ENCODE results near the gene HCFC2.

Gene HCFC2

DNA sequence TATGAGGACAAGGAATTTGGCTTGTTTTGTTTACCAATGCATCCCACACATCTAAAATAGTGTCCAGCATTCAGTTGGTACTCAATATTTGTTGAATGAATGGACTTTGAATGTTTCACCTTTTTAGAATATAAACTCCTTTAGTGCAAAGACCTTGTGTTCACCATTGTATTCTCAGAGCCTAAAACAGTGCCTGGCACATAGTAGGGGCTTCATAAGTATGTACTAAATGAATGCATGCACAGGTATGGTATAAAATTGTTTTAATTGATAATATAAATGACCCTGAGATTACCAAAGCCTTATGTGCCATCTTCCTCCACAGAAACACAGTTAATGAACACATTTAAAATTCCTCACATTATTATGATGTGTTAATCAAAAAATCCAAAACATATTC is 78.7 kb downstream of the HCFC2 start:
- H3K9ac ChIP-seq (ENCODE audit: low read depth, low read length) = no peak overlapping the region
- no peak overlapping the region for H3K4me3 ChIP-seq (ENCODE audit: low read depth, low read length)
- peaks cover 4% of the 10 kb centered on the region for H3K4me1 ChIP-seq (ENCODE audit: control insufficient read depth, insufficient read depth, low read length)
- H3K27me3 ChIP-seq (ENCODE audit: control insufficient read depth, insufficient read depth, low read length) = no peaks in the 10 kb centered on the region
- no peaks in the 10 kb centered on the region for H3K36me3 ChIP-seq (ENCODE audit: control insufficient read depth, insufficient read depth, low read length)
- H3K9me3 ChIP-seq (ENCODE audit: control insufficient read depth, insufficient read depth, low read length) = no peaks in the 10 kb centered on the region

DNA sequence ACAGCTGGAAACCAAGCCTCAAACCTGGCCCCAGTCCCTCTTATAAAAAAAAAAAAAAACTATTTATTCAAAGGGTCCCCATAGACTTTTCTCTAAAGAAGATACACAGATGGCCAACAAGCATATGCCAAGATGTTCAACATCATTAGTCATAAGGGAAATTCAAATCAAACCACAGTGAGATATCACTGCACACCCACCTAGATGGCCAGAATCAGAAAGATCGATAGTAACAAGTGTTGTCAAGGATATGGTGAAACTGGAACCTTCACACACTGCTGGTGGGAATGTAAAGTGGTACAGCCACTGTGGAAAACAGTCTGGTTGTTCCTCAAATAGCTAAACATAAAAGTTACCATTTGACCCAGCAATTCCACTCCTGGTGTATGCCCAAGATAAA is 79.6 kb downstream of the HCFC2 start:
- Histone ChIP-seq H3K4me3 (ENCODE audit: low read depth, low read length) (no peak overlapping the region), H3K9ac (ENCODE audit: low read depth, low read length) (no peak overlapping the region), H3K9me3 (ENCODE audit: control insufficient read depth, insufficient read depth, low read length) (no peaks in the 10 kb centered on the region), H3K27me3 (ENCODE audit: control insufficient read depth, insufficient read depth, low read length) (no peaks in the 10 kb centered on the region), H3K4me1 (ENCODE audit: control insufficient read depth, insufficient read depth, low read length) (peaks cover 3% of the 10 kb centered on the region), H3K36me3 (ENCODE audit: control insufficient read depth, insufficient read depth, low read length) (no peaks in the 10 kb centered on the region)

GRCh38 chr12:104147346-104147745 is 83.0 kb downstream of the HCFC2 start:
- H3K36me3 ChIP-seq (ENCODE audit: control insufficient read depth, insufficient read depth, low read length) = no peaks in the 10 kb centered on the region
- no peaks in the 10 kb centered on the region for H3K4me1 ChIP-seq (ENCODE audit: control insufficient read depth, insufficient read depth, low read length)
- no peaks in the 10 kb centered on the region for H3K9me3 ChIP-seq (ENCODE audit: control insufficient read depth, insufficient read depth, low read length)
- H3K9ac ChIP-seq (ENCODE audit: low read depth, low read length) = no peak overlapping the region
- H3K27me3 ChIP-seq (ENCODE audit: control insufficient read depth, insufficient read depth, low read length) = no peaks in the 10 kb centered on the region
- no peak overlapping the region for H3K4me3 ChIP-seq (ENCODE audit: low read depth, low read length)

- Histone ChIP-seq H3K27me3 (ENCODE audit: control insufficient read depth, insufficient read depth, low read length) (no peaks in the 10 kb centered on the region), H3K4me1 (ENCODE audit: control insufficient read depth, insufficient read depth, low read length) (no peaks in the 10 kb centered on the region), H3K4me3 (ENCODE audit: low read depth, low read length) (no peak overlapping the region), H3K9me3 (ENCODE audit: control insufficient read depth, insufficient read depth, low read length) (no peaks in the 10 kb centered on the region), H3K9ac (ENCODE audit: low read depth, low read length) (no peak overlapping the region), H3K36me3 (ENCODE audit: control insufficient read depth, insufficient read depth, low read length) (no peaks in the 10 kb centered on the region)
Measured at GRCh38 chr12:104150416-104150815, 86.1 kb downstream of the HCFC2 start.

DNA sequence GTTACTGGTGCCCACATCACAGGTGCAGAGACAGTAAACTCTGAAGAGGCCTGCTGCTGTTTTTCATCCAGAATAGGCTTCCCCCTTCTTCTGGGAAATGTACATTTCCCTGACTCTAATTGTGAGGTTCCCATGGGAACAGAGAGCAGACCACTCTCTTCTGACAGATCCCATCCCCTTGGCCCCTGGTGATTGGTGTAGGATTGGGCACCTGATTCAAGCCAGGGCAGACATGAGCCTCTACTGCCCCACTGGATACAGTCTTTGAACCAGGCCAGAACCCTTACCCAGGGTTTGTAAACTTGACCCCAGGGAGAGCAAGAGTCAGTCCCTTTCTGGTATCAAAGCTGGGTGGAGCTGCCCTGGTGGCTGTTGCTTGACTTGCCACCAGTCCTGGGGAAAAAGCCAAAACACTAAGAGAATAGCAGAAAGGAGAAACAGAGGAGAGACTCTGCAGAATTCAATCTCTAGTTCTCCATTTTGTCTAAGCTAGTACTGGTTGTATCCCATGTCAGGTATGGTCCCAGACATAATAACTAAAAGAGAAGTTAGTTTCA is 88.4 kb downstream of the HCFC2 start:
- Histone ChIP-seq H3K9ac (ENCODE audit: low read depth, low read length) (no peak overlapping the region), H3K9me3 (ENCODE audit: control insufficient read depth, insufficient read depth, low read length) (no peaks in the 10 kb centered on the region), H3K4me1 (ENCODE audit: control insufficient read depth, insufficient read depth, low read length) (no peaks in the 10 kb centered on the region), H3K4me3 (ENCODE audit: low read depth, low read length) (no peak overlapping the region), H3K36me3 (ENCODE audit: control insufficient read depth, insufficient read depth, low read length) (no peaks in the 10 kb centered on the region), H3K27me3 (ENCODE audit: control insufficient read depth, insufficient read depth, low read length) (no peaks in the 10 kb centered on the region)

- Histone ChIP-seq H3K27me3 (ENCODE audit: control insufficient read depth, insufficient read depth, low read length) (no peaks in the 10 kb centered on the region), H3K4me3 (ENCODE audit: low read depth, low read length) (no peak overlapping the region)
Measured at GRCh38 chr12:104154286-104154685, 90.0 kb downstream of the HCFC2 start.

GRCh38 chr12:104154806-104155205 is 90.5 kb downstream of the HCFC2 start:
- Histone ChIP-seq H3K4me1 (ENCODE audit: control insufficient read depth, insufficient read depth, low read length) (no peaks in the 10 kb centered on the region), H3K9me3 (ENCODE audit: control insufficient read depth, insufficient read depth, low read length) (no peaks in the 10 kb centered on the region), H3K27me3 (ENCODE audit: control insufficient read depth, insufficient read depth, low read length) (no peaks in the 10 kb centered on the region), H3K36me3 (ENCODE audit: control insufficient read depth, insufficient read depth, low read length) (no peaks in the 10 kb centered on the region), H3K9ac (ENCODE audit: low read depth, low read length) (no peak overlapping the region), H3K4me3 (ENCODE audit: low read depth, low read length) (no peak overlapping the region)

More at GRCh38 chr12:104154286-104154685, 90.0 kb downstream of the HCFC2 start:
- no peak overlapping the region for H3K9ac ChIP-seq (ENCODE audit: low read depth, low read length)
- H3K4me1 ChIP-seq (ENCODE audit: control insufficient read depth, insufficient read depth, low read length) = no peaks in the 10 kb centered on the region
- H3K36me3 ChIP-seq (ENCODE audit: control insufficient read depth, insufficient read depth, low read length) = no peaks in the 10 kb centered on the region
- H3K9me3 ChIP-seq (ENCODE audit: control insufficient read depth, insufficient read depth, low read length) = no peaks in the 10 kb centered on the region
